Endodermal cell (in vitro differentiated cells): ENCODE results near the gene CCL1. TPM values are rescaled to one million over a fixed set of nuclear protein-coding genes. Genes with fewer than 3 reads are reported as not detected.
"Not testable (repeated sequence)": the region's sequence is repeated elsewhere in the genome, so short reads cannot be mapped to it uniquely, and the experiment has no call there.

Experiments used
- DNase-seq: peaks from one replicate; pipeline ENCODE4 v3.0.0-alpha.2; 2017
- H3K27ac ChIP-seq: 2 replicates; pipeline ENCODE4 v1.5.1; 2013; ENCODE audit warnings: mild to moderate bottlenecking, low read depth, low read length, moderate library complexity
- H3K27me3 ChIP-seq: 2 replicates; pipeline ENCODE4 v1.6.1; 2013; ENCODE audit warnings: mild to moderate bottlenecking, low read length, moderate library complexity; ENCODE audit not compliant: insufficient read depth, control insufficient read depth, poor library complexity, severe bottlenecking
- H3K36me3 ChIP-seq: 2 replicates; pipeline ENCODE4 v1.7.0; 2013; ENCODE audit warnings: mild to moderate bottlenecking, low read length, moderate library complexity; ENCODE audit not compliant: control insufficient read depth, insufficient read depth
- H3K4me1 ChIP-seq: one replicate; pipeline ENCODE4 v1.7.0; 2013; ENCODE audit warnings: low read length; ENCODE audit not compliant: control insufficient read depth, insufficient read depth
- H3K4me3 ChIP-seq: 2 replicates; pipeline ENCODE4 v1.5.1; 2013; ENCODE audit warnings: mild to moderate bottlenecking, low read length, moderate library complexity
- H3K9ac ChIP-seq: 2 replicates; pipeline ENCODE4 v1.6.1; 2013; ENCODE audit warnings: mild to moderate bottlenecking, low read length, moderate library complexity; ENCODE audit not compliant: poor library complexity, severe bottlenecking; ENCODE audit errors: extremely low read depth
- H3K9me3 ChIP-seq: 2 replicates; pipeline ENCODE4 v1.6.1; 2013; ENCODE audit warnings: mild to moderate bottlenecking, low read length, moderate library complexity; ENCODE audit not compliant: control insufficient read depth
- H3K27ac Mint-ChIP-seq: 2 replicates; pipeline ENCODE4 v1.8.0; 2020; ENCODE audit warnings: mixed read lengths
- H3K27me3 Mint-ChIP-seq: 2 replicates; pipeline ENCODE4 v1.8.0; 2021; ENCODE audit warnings: mild to moderate bottlenecking, mixed read lengths; ENCODE audit not compliant: insufficient read depth
- H3K36me3 Mint-ChIP-seq: 2 replicates; pipeline ENCODE4 v1.8.0; 2020; ENCODE audit warnings: low read depth, mixed read lengths
- H3K4me1 Mint-ChIP-seq: 2 replicates; pipeline ENCODE4 v1.8.0; 2020; ENCODE audit warnings: mixed read lengths
- H3K4me3 Mint-ChIP-seq: 2 replicates; pipeline ENCODE4 v1.8.0; 2020; ENCODE audit warnings: mild to moderate bottlenecking, moderate library complexity, mixed read lengths
- H3K9me3 Mint-ChIP-seq: 2 replicates; pipeline ENCODE4 v1.8.0; 2020; ENCODE audit warnings: mild to moderate bottlenecking, mixed read lengths
- WGBS, 2 experiments: methylation state at CpG; one replicate each; pipeline versions ENCODE4 v1.1.5 to v1.1.7; 2013; ENCODE audit warnings: missing lambda C conversion rate in 2 of 2, mixed read lengths in 1 of 2; ENCODE audit not compliant: insufficient coverage in 1 of 2, insufficient read length in 1 of 2; 5-methylcytosine and 5-hydroxymethylcytosine counted together
- total RNA-seq, 2 donors: library from RNA; stranded (reverse); fragmentation: NEBNext Ultra II Directional in 1 of 2; extraction: Animal tissue kit (Norgen Biotek cat#: 25700) in 1 of 2; gene quantifications; 2 replicates in 1 of 2; 3 replicates in 1 of 2; pipeline ENCODE4 v1.2.1, GENCODE V29; 2021
- TF ChIP-seq, protein P1 (sequence below): fragments of 200-600 bp; sonication (generic); conservative IDR thresholded peaks from 2 replicates; pipeline ENCODE4 v1.5.0; 2021; ENCODE audit warnings: antibody characterized with exemption, mild to moderate bottlenecking

CCL1 gene
- total RNA-seq, 2 donors from 2014 or later: not detected

DNA sequence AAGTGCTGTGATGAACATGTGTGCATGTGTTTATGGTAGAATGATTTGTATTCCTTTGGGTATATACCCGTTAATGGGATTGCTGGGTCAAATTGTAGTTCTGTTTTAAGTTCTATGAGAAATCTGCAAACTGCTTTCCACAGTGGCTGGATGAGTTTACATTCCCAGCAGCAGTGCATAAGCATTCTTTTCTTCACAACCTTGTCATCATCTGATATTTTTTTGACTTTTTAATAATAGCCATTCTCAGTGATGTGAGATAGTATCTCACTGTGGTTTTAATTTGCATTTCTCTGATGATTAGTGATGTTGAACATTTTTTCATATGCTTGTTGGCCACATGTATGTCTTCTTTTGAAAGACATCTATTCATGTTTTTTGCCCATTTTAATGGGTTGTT lies 25.3 kb downstream of the CCL1 start:
- H3K27me3 ChIP-seq: no peaks in the 10 kb centered on the region
- WGBS, 2 experiments: 89% methylated on average over 1 of the region's 1 CpG; no CpG with 5 or more reads in 1 of the 2 experiments
- Mint-ChIP-seq H3K27ac (no peak overlapping the region), H3K36me3 (no peaks in the 10 kb centered on the region), H3K4me3 (no peak overlapping the region), H3K27me3 (peaks cover 16% of the 10 kb centered on the region), H3K9me3 (peaks cover 6% of the 10 kb centered on the region), H3K4me1 (no peaks in the 10 kb centered on the region)
- H3K4me3 ChIP-seq: no peak overlapping the region
- DNase-seq: no peak
- H3K9ac ChIP-seq: no peak overlapping the region
- no peaks in the 10 kb centered on the region for H3K36me3 ChIP-seq
- peaks cover 5% of the 10 kb centered on the region for H3K9me3 ChIP-seq
- TF ChIP-seq, protein P1, sequence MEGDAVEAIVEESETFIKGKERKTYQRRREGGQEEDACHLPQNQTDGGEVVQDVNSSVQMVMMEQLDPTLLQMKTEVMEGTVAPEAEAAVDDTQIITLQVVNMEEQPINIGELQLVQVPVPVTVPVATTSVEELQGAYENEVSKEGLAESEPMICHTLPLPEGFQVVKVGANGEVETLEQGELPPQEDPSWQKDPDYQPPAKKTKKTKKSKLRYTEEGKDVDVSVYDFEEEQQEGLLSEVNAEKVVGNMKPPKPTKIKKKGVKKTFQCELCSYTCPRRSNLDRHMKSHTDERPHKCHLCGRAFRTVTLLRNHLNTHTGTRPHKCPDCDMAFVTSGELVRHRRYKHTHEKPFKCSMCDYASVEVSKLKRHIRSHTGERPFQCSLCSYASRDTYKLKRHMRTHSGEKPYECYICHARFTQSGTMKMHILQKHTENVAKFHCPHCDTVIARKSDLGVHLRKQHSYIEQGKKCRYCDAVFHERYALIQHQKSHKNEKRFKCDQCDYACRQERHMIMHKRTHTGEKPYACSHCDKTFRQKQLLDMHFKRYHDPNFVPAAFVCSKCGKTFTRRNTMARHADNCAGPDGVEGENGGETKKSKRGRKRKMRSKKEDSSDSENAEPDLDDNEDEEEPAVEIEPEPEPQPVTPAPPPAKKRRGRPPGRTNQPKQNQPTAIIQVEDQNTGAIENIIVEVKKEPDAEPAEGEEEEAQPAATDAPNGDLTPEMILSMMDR: no peak
- H3K4me1 ChIP-seq: no peaks in the 10 kb centered on the region
- H3K27ac ChIP-seq: no peak overlapping the region

DNA sequence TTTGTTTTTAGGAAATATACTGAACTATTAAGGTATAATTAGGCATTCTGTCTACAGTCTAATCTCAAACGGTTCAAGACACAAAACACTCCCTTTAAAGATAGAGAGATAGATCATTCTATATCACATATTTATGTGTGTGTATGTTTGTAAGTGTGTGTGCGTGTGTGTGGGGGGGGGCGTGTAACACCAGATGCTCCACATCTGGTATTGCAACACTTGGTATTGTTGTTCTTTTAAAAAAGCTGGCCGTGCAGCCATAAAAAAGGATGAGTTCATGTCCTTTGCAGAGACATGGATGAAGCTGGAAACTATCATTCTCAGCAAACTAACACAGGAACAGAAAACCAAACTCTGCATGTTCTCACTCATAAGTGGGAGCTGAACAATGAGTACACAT lies 35.5 kb downstream of the CCL1 start:
- DNase-seq, H3K9me3 Mint-ChIP-seq, H3K9ac ChIP-seq, H3K4me1 ChIP-seq, H3K4me3 Mint-ChIP-seq, H3K36me3 ChIP-seq, H3K36me3 Mint-ChIP-seq, H3K4me3 ChIP-seq, H3K9me3 ChIP-seq, H3K27ac Mint-ChIP-seq, H3K27ac ChIP-seq, H3K27me3 ChIP-seq: not testable (repeated sequence)
- 38 to 74% methylated on average over 1 to 3 of the region's 4 CpGs for WGBS, 2 experiments
- H3K4me1 Mint-ChIP-seq: peaks cover 10% of the 10 kb centered on the region
- peaks cover 16% of the 10 kb centered on the region for H3K27me3 Mint-ChIP-seq

GRCh38 chr17:34321964-34322363 lies 41.1 kb downstream of the CCL1 start:
- Histone ChIP-seq H3K4me1 (no peaks in the 10 kb centered on the region), H3K27me3 (no peaks in the 10 kb centered on the region), H3K27ac (no peak overlapping the region), H3K9ac (no peak overlapping the region), H3K4me3 (no peak overlapping the region), H3K36me3 (no peaks in the 10 kb centered on the region), H3K9me3 (peaks cover 4% of the 10 kb centered on the region)
- Mint-ChIP-seq H3K36me3 (no peaks in the 10 kb centered on the region), H3K4me3 (no peak overlapping the region), H3K27me3 (peaks cover 15% of the 10 kb centered on the region), H3K27ac (no peak overlapping the region), H3K9me3 (no peaks in the 10 kb centered on the region), H3K4me1 (no peaks in the 10 kb centered on the region)
- DNase-seq: no peak
- TF ChIP-seq, protein P1: no peak

DNA sequence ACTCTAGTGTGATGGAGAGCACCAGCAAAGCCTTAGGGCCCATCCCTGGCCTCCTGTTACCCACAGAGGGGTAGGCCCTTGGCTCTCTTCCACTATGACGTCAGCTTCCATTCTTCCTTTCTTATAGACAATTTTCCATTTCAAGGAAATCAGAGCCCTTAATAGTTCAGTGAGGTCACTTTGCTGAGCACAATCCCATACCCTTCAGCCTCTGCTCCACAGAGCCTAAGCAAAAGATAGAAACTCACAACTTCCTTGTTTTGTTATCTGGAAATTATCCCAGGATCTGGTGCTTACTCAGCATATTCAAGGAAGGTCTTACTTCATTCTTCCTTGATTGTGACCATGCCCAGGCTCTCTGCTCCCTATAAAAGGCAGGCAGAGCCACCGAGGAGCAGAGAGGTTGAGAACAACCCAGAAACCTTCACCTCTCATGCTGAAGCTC lies 44.0 kb downstream of the CCL1 start, which contains the start of gene CCL8:
TSS of gene CCL8 (plus strand) at position 397 of the 445 bp plus-strand sequence. CDS start 67 bp downstream, outside the sequence.
- H3K36me3 Mint-ChIP-seq: no peaks in the 10 kb centered on the region
- Histone ChIP-seq H3K27me3 (no peaks in the 10 kb centered on the region), H3K4me1 (no peaks in the 10 kb centered on the region), H3K9ac (no peak within 1 kb of the TSS), H3K4me3 (no peak within 1 kb of the TSS), H3K27ac (no peak within 1 kb of the TSS), H3K36me3 (no peaks in the 10 kb centered on the region), H3K9me3 (no peaks in the 10 kb centered on the region)
- H3K4me1 Mint-ChIP-seq: no peaks in the 10 kb centered on the region
- DNase-seq: no peak
- H3K9me3 Mint-ChIP-seq: no peaks in the 10 kb centered on the region
- WGBS, 2 experiments: 96 to 100% methylated on average over 1 to 2 of the region's 2 CpGs
- TF ChIP-seq, protein P1: no peak
- peaks cover 13% of the 10 kb centered on the region for H3K27me3 Mint-ChIP-seq
- H3K27ac Mint-ChIP-seq: no peak within 1 kb of the TSS
- no peak within 1 kb of the TSS for H3K4me3 Mint-ChIP-seq
